Endothelial cell (in vitro differentiated cells): Measurements from ENCODE around the gene RFC1. TPM values are rescaled to one million over a fixed set of nuclear protein-coding genes. Genes with fewer than 3 reads are reported as not detected.

Experiments used
- DNase-seq: peaks from one replicate; pipeline ENCODE4 v3.0.0; 2021; ENCODE audit warnings: low spot score
- H3K27ac Mint-ChIP-seq: one replicate; pipeline ENCODE4 v1.8.0; 2021; ENCODE audit warnings: mixed read lengths, inconsistent platforms; ENCODE audit not compliant: unreplicated experiment
- H3K27me3 Mint-ChIP-seq: one replicate; pipeline ENCODE4 v1.8.0; 2021; ENCODE audit warnings: mild to moderate bottlenecking, moderate library complexity, mixed read lengths, inconsistent platforms; ENCODE audit not compliant: unreplicated experiment
- H3K36me3 Mint-ChIP-seq: one replicate; pipeline ENCODE4 v1.8.0; 2021; ENCODE audit warnings: mild to moderate bottlenecking, low read depth, mixed read lengths, inconsistent platforms; ENCODE audit not compliant: unreplicated experiment
- H3K4me1 Mint-ChIP-seq: one replicate; pipeline ENCODE4 v1.8.0; 2021; ENCODE audit warnings: mild to moderate bottlenecking, mixed read lengths, inconsistent platforms; ENCODE audit not compliant: unreplicated experiment
- H3K4me3 Mint-ChIP-seq: one replicate; pipeline ENCODE4 v1.8.0; 2021; ENCODE audit warnings: mild to moderate bottlenecking, mixed read lengths, inconsistent platforms; ENCODE audit not compliant: unreplicated experiment
- H3K9me3 Mint-ChIP-seq: one replicate; pipeline ENCODE4 v1.8.0; 2021; ENCODE audit warnings: mixed read lengths, inconsistent platforms; ENCODE audit not compliant: unreplicated experiment
- total RNA-seq: library from RNA; stranded (reverse); fragmentation: NEBNext Ultra II Directional; extraction: Animal tissue kit (Norgen Biotek cat#: 25700); gene quantifications from one replicate; pipeline ENCODE4 v1.2.1, GENCODE V29; 2021; ENCODE audit not compliant: unreplicated experiment
- TF ChIP-seq, protein P1 (sequence below): fragments of 200-600 bp; sonication (generic); IDR thresholded peaks from one replicate; pipeline ENCODE4 v1.5.0; 2021; ENCODE audit warnings: antibody characterized with exemption; ENCODE audit not compliant: unreplicated experiment

The RFC1 gene
- total RNA-seq, 1 donor from 2014 or later = 47.5 TPM

- DNase-seq = no peak
- H3K4me3 Mint-ChIP-seq = no peak overlapping the region
- H3K27ac Mint-ChIP-seq = no peak overlapping the region
- H3K4me1 Mint-ChIP-seq = peaks cover 12% of the 10 kb centered on the region
- peaks cover 16% of the 10 kb centered on the region for H3K36me3 Mint-ChIP-seq
- no peaks in the 10 kb centered on the region for H3K9me3 Mint-ChIP-seq
- TF ChIP-seq, protein P1, sequence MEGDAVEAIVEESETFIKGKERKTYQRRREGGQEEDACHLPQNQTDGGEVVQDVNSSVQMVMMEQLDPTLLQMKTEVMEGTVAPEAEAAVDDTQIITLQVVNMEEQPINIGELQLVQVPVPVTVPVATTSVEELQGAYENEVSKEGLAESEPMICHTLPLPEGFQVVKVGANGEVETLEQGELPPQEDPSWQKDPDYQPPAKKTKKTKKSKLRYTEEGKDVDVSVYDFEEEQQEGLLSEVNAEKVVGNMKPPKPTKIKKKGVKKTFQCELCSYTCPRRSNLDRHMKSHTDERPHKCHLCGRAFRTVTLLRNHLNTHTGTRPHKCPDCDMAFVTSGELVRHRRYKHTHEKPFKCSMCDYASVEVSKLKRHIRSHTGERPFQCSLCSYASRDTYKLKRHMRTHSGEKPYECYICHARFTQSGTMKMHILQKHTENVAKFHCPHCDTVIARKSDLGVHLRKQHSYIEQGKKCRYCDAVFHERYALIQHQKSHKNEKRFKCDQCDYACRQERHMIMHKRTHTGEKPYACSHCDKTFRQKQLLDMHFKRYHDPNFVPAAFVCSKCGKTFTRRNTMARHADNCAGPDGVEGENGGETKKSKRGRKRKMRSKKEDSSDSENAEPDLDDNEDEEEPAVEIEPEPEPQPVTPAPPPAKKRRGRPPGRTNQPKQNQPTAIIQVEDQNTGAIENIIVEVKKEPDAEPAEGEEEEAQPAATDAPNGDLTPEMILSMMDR = no peak
- peaks cover 3% of the 10 kb centered on the region for H3K27me3 Mint-ChIP-seq
Observed at GRCh38 chr4:39259571-39260330, 106.4 kb downstream of the RFC1 start.

DNA sequence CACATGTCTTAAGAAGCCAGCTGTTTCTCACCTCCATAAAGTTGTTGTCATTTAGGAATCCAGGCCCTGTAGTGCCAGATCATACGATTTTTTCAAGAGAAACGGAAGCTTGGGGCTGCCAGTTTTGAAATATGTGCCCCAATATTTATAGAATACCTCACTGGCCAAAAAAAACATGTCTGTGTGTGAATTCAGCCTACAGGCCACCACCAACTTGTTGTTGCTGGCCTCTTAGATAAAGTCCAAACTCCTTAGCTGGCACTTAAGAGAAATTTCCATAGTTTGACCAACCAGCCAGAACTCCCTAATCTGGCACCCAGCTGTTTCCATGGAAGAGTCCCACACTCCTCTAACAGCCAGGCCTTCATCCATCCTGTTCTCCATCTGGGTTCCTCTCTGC is 109.7 kb downstream of the RFC1 start:
- Mint-ChIP-seq H3K9me3 (no peaks in the 10 kb centered on the region), H3K27ac (no peak overlapping the region), H3K36me3 (peaks cover 8% of the 10 kb centered on the region), H3K4me1 (peaks cover 12% of the 10 kb centered on the region), H3K4me3 (no peak overlapping the region), H3K27me3 (peaks cover 3% of the 10 kb centered on the region)
- TF ChIP-seq, protein P1 = no peak
- no peak for DNase-seq

DNA sequence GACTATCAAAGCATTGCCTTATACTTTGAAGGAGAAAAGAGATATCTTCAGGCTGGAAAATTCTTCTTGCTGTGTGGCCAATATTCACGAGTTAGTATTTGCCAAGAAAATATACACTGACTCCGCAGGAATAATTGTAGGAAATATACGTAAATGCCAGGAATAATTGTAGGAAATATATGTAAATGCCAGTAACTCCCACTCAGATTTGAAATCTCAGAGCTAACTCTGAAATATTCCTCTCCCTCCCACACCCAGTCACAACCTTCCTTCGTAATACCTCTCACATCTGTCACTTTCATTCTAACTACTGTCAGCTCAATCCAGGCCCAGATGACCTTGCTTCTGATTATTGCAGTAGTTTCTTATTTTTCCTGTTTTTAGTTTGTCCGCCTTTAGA is 110.3 kb downstream of the RFC1 start:
- Mint-ChIP-seq H3K27ac (peak overlapping the region; percentile 80), H3K36me3 (peaks cover 8% of the 10 kb centered on the region), H3K9me3 (no peaks in the 10 kb centered on the region), H3K4me1 (peaks cover 12% of the 10 kb centered on the region), H3K27me3 (peaks cover 3% of the 10 kb centered on the region), H3K4me3 (peak overlapping the region; percentile 9)
- TF ChIP-seq, protein P1 = no peak
- no peak for DNase-seq

DNA sequence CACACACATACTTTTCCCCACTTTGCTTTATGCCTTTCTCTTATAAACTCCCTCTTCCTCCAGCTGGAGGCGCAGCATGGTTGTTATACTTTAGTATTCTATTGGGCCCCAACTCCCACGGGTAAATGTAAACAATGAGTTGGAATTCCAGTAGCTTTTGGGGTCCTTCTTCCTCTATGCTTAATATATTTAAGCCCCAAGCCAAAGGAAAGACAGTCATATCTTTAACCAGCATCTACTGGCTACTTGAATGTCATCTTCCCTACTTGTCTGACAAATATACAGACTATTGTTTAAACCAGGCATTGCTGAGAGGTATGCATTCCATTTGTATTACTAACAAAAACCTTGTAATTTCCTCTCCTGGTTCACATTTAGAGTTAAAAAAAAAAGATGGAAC is 110.9 kb downstream of the RFC1 start:
- peaks cover 8% of the 10 kb centered on the region for H3K36me3 Mint-ChIP-seq
- H3K4me3 Mint-ChIP-seq = no peak overlapping the region
- peak overlapping the region; percentile 80 for H3K27ac Mint-ChIP-seq
- DNase-seq = no peak
- H3K9me3 Mint-ChIP-seq = no peaks in the 10 kb centered on the region
- H3K4me1 Mint-ChIP-seq = peaks cover 12% of the 10 kb centered on the region
- H3K27me3 Mint-ChIP-seq = peaks cover 3% of the 10 kb centered on the region
- TF ChIP-seq, protein P1 = no peak

GRCh38 chr4:39243462-39243861 is 122.7 kb downstream of the RFC1 start:
- DNase-seq = no peak

More at GRCh38 chr4:39243462-39243861, 122.7 kb downstream of the RFC1 start:
- Mint-ChIP-seq H3K36me3 (peaks cover 16% of the 10 kb centered on the region), H3K9me3 (no peaks in the 10 kb centered on the region), H3K4me3 (no peak overlapping the region), H3K27ac (no peak overlapping the region), H3K4me1 (no peaks in the 10 kb centered on the region), H3K27me3 (no peaks in the 10 kb centered on the region)
- TF ChIP-seq, protein P1 = no peak
